A673 (cell line): ENCODE data around the gene GPSM1. TPM values are rescaled to one million over a fixed set of nuclear protein-coding genes. Genes with fewer than 3 reads are reported as not detected.

Experiments
- BruUV-seq: library from RNA; stranded (reverse); fragments of 400-500 nt; replicated peaks from 2 replicates; lab custom pipeline; 2021; lab: Mats Ljungman, UMichigan
- CTCF ChIA-PET: fragments of 300-600 bp; sonication (Branson Sonifier 250); formaldehyde crosslinking; loops from one replicate; lab custom pipeline; 2022; ENCODE audit warnings: antibody characterized with exemption; lab: Charles Lee
- POLR2A ChIA-PET: fragments of 300-600 bp; sonication (Branson Sonifier 250); formaldehyde crosslinking; loops from one replicate; lab custom pipeline; 2022; ENCODE audit warnings: antibody characterized with exemption; ENCODE audit not compliant: low non-redundant PET; lab: Charles Lee
- DNase-seq: peaks from one replicate; pipeline ENCODE4 v3.0.0-alpha.2; 2015; ENCODE audit warnings: low spot score
- H3K27ac ChIP-seq: fragments of 200-600 bp; sonication (generic); 2 replicates; pipeline ENCODE4 v1.5.1; 2016; ENCODE audit warnings: mixed run types, low read depth, mild to moderate bottlenecking, mixed read lengths, antibody characterized with exemption, low read length; ENCODE audit not compliant: poor library complexity, severe bottlenecking
- H3K27me3 ChIP-seq: fragments of 200-600 bp; sonication (generic); replicated peaks from 2 replicates; pipeline ENCODE4 v1.6.1; 2017; ENCODE audit warnings: mixed run types, low read depth, mild to moderate bottlenecking, mixed read lengths, antibody characterized with exemption, low read length; ENCODE audit not compliant: insufficient read depth, poor library complexity
- H3K36me3 ChIP-seq: fragments of 200-600 bp; sonication (generic); 2 replicates; pipeline ENCODE4 v1.6.1; 2016; ENCODE audit warnings: mixed run types, mild to moderate bottlenecking, mixed read lengths, antibody characterized with exemption, low read length; ENCODE audit not compliant: insufficient read depth, poor library complexity, severe bottlenecking
- H3K4me1 ChIP-seq: fragments of 200-600 bp; sonication (generic); 2 replicates; pipeline ENCODE4 v1.6.1; 2017; ENCODE audit warnings: mixed run types, mild to moderate bottlenecking, mixed read lengths, antibody characterized with exemption, low read length; ENCODE audit not compliant: insufficient read depth, poor library complexity, severe bottlenecking
- H3K4me3 ChIP-seq: fragments of 200-600 bp; sonication (generic); 2 replicates; pipeline ENCODE4 v1.5.1; 2016; ENCODE audit warnings: low read depth, mixed run types, mild to moderate bottlenecking, mixed read lengths, low read length; ENCODE audit not compliant: poor library complexity, severe bottlenecking
- H3K9me3 ChIP-seq: fragments of 200-600 bp; sonication (generic); 2 replicates; pipeline ENCODE4 v1.6.1; 2016; ENCODE audit warnings: mixed run types, low read depth, mild to moderate bottlenecking, mixed read lengths, antibody characterized with exemption, low read length; ENCODE audit not compliant: poor library complexity, severe bottlenecking
- CTCF ChIP-seq: fragments of 300-800, 200-600 bp; sonication (generic); conservative IDR thresholded peaks from 2 replicates; pipeline ENCODE4 v1.5.1; 2017; ENCODE audit warnings: low read depth, mild to moderate bottlenecking, antibody characterized with exemption, low read length, moderate library complexity, mixed read lengths
- EZH2 ChIP-seq: fragments of 200-600 bp; sonication (generic); IDR thresholded peaks from 2 replicates; pipeline ENCODE4 v1.6.1; 2017; ENCODE audit warnings: borderline replicate concordance, low read depth, mild to moderate bottlenecking, mixed read lengths, antibody characterized with exemption, low read length; ENCODE audit not compliant: poor library complexity, severe bottlenecking
- intact Hi-C: fragments of 100-400 bp; cut with micrococcal nuclease; formaldehyde crosslinking; loops from one replicate; pipeline ENCODE4 v1.10.0; 2022; ENCODE audit not compliant: unreplicated experiment
- total RNA-seq: library from RNA; stranded (reverse); gene quantifications from 2 replicates; pipeline ENCODE4 v1.2.3, GENCODE V29; 2021

Gene GPSM1
- total RNA-seq, 1 experiment from 2014 or later, result 36.4 TPM

GRCh38 chr9:136294437-136294836, 32.9 kb upstream of the GPSM1 start:
- H3K27ac ChIP-seq, result no peak overlapping the region
- POLR2A ChIA-PET, result no interaction called here
- no TSS peak for BruUV-seq
- H3K4me3 ChIP-seq, result no peak overlapping the region
- CTCF ChIA-PET, result no interaction called here
- no peaks in the 10 kb centered on the region for H3K36me3 ChIP-seq
- intact Hi-C loops, result no loop called here
- TF ChIP-seq CTCF (no peak), EZH2 (no peak)
- H3K27me3 ChIP-seq, result no peaks in the 10 kb centered on the region
- no peaks in the 10 kb centered on the region for H3K9me3 ChIP-seq
- DNase-seq, result no peak
- no peaks in the 10 kb centered on the region for H3K4me1 ChIP-seq

GRCh38 chr9:136295055-136295454, 32.3 kb upstream of the GPSM1 start:
- no peaks in the 10 kb centered on the region for H3K36me3 ChIP-seq
- intact Hi-C loops, result no loop called here
- no peak overlapping the region for H3K27ac ChIP-seq
- no peaks in the 10 kb centered on the region for H3K9me3 ChIP-seq
- no peaks in the 10 kb centered on the region for H3K27me3 ChIP-seq
- ChIA-PET POLR2A (no interaction called here), CTCF (no interaction called here)
- no peak for DNase-seq
- no TSS peak for BruUV-seq
- TF ChIP-seq EZH2 (no peak), CTCF (no peak)
- no peak overlapping the region for H3K4me3 ChIP-seq
- no peaks in the 10 kb centered on the region for H3K4me1 ChIP-seq

GRCh38 chr9:136295542-136296433, 31.6 kb upstream of the GPSM1 start:
- no peaks in the 10 kb centered on the region for H3K27me3 ChIP-seq
- intact Hi-C loops, result no loop called here
- DNase-seq, result no peak
- no peak overlapping the region for H3K27ac ChIP-seq
- H3K4me1 ChIP-seq, result no peaks in the 10 kb centered on the region
- POLR2A ChIA-PET, result no interaction called here
- TF ChIP-seq CTCF, result no peak
- no peak for TF ChIP-seq EZH2
- no peaks in the 10 kb centered on the region for H3K9me3 ChIP-seq
- no peak overlapping the region for H3K4me3 ChIP-seq
- CTCF ChIA-PET, result no interaction called here
- no peaks in the 10 kb centered on the region for H3K36me3 ChIP-seq
- BruUV-seq, result no TSS peak
